Measurements from ENCODE around the gene ZFYVE26.
"Not testable (repeated sequence)": the region's sequence is repeated elsewhere in the genome, so short reads cannot be mapped to it uniquely, and the experiment has no call there.

Gene ZFYVE26

GRCh38 chr14:67729072-67729885, 87.1 kb downstream of the ZFYVE26 start:
- Histone ChIP-seq H3K27me3 (ENCODE audit: control insufficient read depth, insufficient read depth, low read length, poor library complexity, severe bottlenecking) (no peaks in the 10 kb centered on the region), H3K4me1 (ENCODE audit: control insufficient read depth, insufficient read depth, low read length) (no peaks in the 10 kb centered on the region), H3K27ac (ENCODE audit: insufficient read depth, low read depth, low read length, poor library complexity, severe bottlenecking) (no peak overlapping the region), H3K9me3 (ENCODE audit: control insufficient read depth, low read length) (no peaks in the 10 kb centered on the region), H3K36me3 (ENCODE audit: control insufficient read depth, insufficient read depth, low read length) (no peaks in the 10 kb centered on the region), H3K4me3 (ENCODE audit: insufficient read depth, low read depth, low read length) (no peak overlapping the region)
- WGBS, 2 experiments = 56 to 65% methylated on average over 21 of the region's 21 CpGs

- Histone ChIP-seq H3K4me3 (ENCODE audit: insufficient read depth, low read depth, low read length) (no peak overlapping the region), H3K4me1 (ENCODE audit: control insufficient read depth, insufficient read depth, low read length) (no peaks in the 10 kb centered on the region), H3K27ac (ENCODE audit: insufficient read depth, low read depth, low read length, poor library complexity, severe bottlenecking) (no peak overlapping the region), H3K27me3 (ENCODE audit: control insufficient read depth, insufficient read depth, low read length, poor library complexity, severe bottlenecking) (no peaks in the 10 kb centered on the region), H3K9me3 (ENCODE audit: control insufficient read depth, low read length) (no peaks in the 10 kb centered on the region), H3K36me3 (ENCODE audit: control insufficient read depth, insufficient read depth, low read length) (no peaks in the 10 kb centered on the region)
Measured at GRCh38 chr14:67728258-67728657, 88.1 kb downstream of the ZFYVE26 start.

- no peaks in the 10 kb centered on the region for H3K36me3 ChIP-seq (ENCODE audit: control insufficient read depth, insufficient read depth, low read length)
- no peak overlapping the region for H3K4me3 ChIP-seq (ENCODE audit: insufficient read depth, low read depth, low read length)
- 93 to 94% methylated on average over 7 of the region's 7 CpGs for WGBS, 2 experiments
Measured at GRCh38 chr14:67727361-67727760, 89.0 kb downstream of the ZFYVE26 start.

GRCh38 chr14:67725171-67725570, 91.2 kb downstream of the ZFYVE26 start:
- H3K4me1 ChIP-seq (ENCODE audit: control insufficient read depth, insufficient read depth, low read length) = no peaks in the 10 kb centered on the region
- no peak overlapping the region for H3K4me3 ChIP-seq (ENCODE audit: insufficient read depth, low read depth, low read length)
- no peaks in the 10 kb centered on the region for H3K36me3 ChIP-seq (ENCODE audit: control insufficient read depth, insufficient read depth, low read length)
- no peak overlapping the region for H3K27ac ChIP-seq (ENCODE audit: insufficient read depth, low read depth, low read length, poor library complexity, severe bottlenecking)
- H3K9me3 ChIP-seq (ENCODE audit: control insufficient read depth, low read length) = no peaks in the 10 kb centered on the region
- H3K27me3 ChIP-seq (ENCODE audit: control insufficient read depth, insufficient read depth, low read length, poor library complexity, severe bottlenecking) = no peaks in the 10 kb centered on the region
- 89 to 94% methylated on average over 5 of the region's 5 CpGs for WGBS, 2 experiments

More at GRCh38 chr14:67727361-67727760, 89.0 kb downstream of the ZFYVE26 start:
- Histone ChIP-seq H3K27ac (ENCODE audit: insufficient read depth, low read depth, low read length, poor library complexity, severe bottlenecking) (no peak overlapping the region), H3K27me3 (ENCODE audit: control insufficient read depth, insufficient read depth, low read length, poor library complexity, severe bottlenecking) (no peaks in the 10 kb centered on the region), H3K9me3 (ENCODE audit: control insufficient read depth, low read length) (no peaks in the 10 kb centered on the region), H3K4me1 (ENCODE audit: control insufficient read depth, insufficient read depth, low read length) (no peaks in the 10 kb centered on the region)

GRCh38 chr14:67722293-67722692, 94.1 kb downstream of the ZFYVE26 start:
- Histone ChIP-seq H3K9me3 (ENCODE audit: control insufficient read depth, low read length) (no peaks in the 10 kb centered on the region), H3K4me3 (ENCODE audit: insufficient read depth, low read depth, low read length) (no peak overlapping the region), H3K36me3 (ENCODE audit: control insufficient read depth, insufficient read depth, low read length) (no peaks in the 10 kb centered on the region), H3K27me3 (ENCODE audit: control insufficient read depth, insufficient read depth, low read length, poor library complexity, severe bottlenecking) (no peaks in the 10 kb centered on the region), H3K27ac (ENCODE audit: insufficient read depth, low read depth, low read length, poor library complexity, severe bottlenecking) (no peak overlapping the region), H3K4me1 (ENCODE audit: control insufficient read depth, insufficient read depth, low read length) (no peaks in the 10 kb centered on the region)
- WGBS, 2 experiments = 62% methylated on average over 3 of the region's 3 CpGs

GRCh38 chr14:67721875-67722274, 94.5 kb downstream of the ZFYVE26 start:
- Histone ChIP-seq H3K27me3 (ENCODE audit: control insufficient read depth, insufficient read depth, low read length, poor library complexity, severe bottlenecking) (no peaks in the 10 kb centered on the region), H3K36me3 (ENCODE audit: control insufficient read depth, insufficient read depth, low read length) (no peaks in the 10 kb centered on the region), H3K9me3 (ENCODE audit: control insufficient read depth, low read length) (no peaks in the 10 kb centered on the region), H3K4me1 (ENCODE audit: control insufficient read depth, insufficient read depth, low read length) (no peaks in the 10 kb centered on the region), H3K27ac (ENCODE audit: insufficient read depth, low read depth, low read length, poor library complexity, severe bottlenecking) (no peak overlapping the region), H3K4me3 (ENCODE audit: insufficient read depth, low read depth, low read length) (no peak overlapping the region)
- WGBS, 2 experiments = 75 to 79% methylated on average over 4 to 5 of the region's 5 CpGs

GRCh38 chr14:67719866-67720265, 96.5 kb downstream of the ZFYVE26 start:
- no peaks in the 10 kb centered on the region for H3K27me3 ChIP-seq (ENCODE audit: control insufficient read depth, insufficient read depth, low read length, poor library complexity, severe bottlenecking)
- no peak overlapping the region for H3K27ac ChIP-seq (ENCODE audit: insufficient read depth, low read depth, low read length, poor library complexity, severe bottlenecking)
- H3K9me3 ChIP-seq (ENCODE audit: control insufficient read depth, low read length) = no peaks in the 10 kb centered on the region
- no peaks in the 10 kb centered on the region for H3K36me3 ChIP-seq (ENCODE audit: control insufficient read depth, insufficient read depth, low read length)
- H3K4me1 ChIP-seq (ENCODE audit: control insufficient read depth, insufficient read depth, low read length) = no peaks in the 10 kb centered on the region
- WGBS, 2 experiments = 65 to 81% methylated on average over 1 to 2 of the region's 2 CpGs
- H3K4me3 ChIP-seq (ENCODE audit: insufficient read depth, low read depth, low read length) = no peak overlapping the region

- 88 to 91% methylated on average over 3 of the region's 3 CpGs for WGBS, 2 experiments
- not testable (repeated sequence) for H3K4me1 ChIP-seq (ENCODE audit: control insufficient read depth, insufficient read depth, low read length); H3K4me3 ChIP-seq (ENCODE audit: insufficient read depth, low read depth, low read length); H3K27me3 ChIP-seq (ENCODE audit: control insufficient read depth, insufficient read depth, low read length, poor library complexity, severe bottlenecking); H3K27ac ChIP-seq (ENCODE audit: insufficient read depth, low read depth, low read length, poor library complexity, severe bottlenecking); H3K9me3 ChIP-seq (ENCODE audit: control insufficient read depth, low read length); H3K36me3 ChIP-seq (ENCODE audit: control insufficient read depth, insufficient read depth, low read length)
Measured at GRCh38 chr14:67719385-67719784, 97.0 kb downstream of the ZFYVE26 start.

- Histone ChIP-seq H3K4me1 (ENCODE audit: control insufficient read depth, insufficient read depth, low read length) (no peaks in the 10 kb centered on the region), H3K9me3 (ENCODE audit: control insufficient read depth, low read length) (no peaks in the 10 kb centered on the region), H3K27ac (ENCODE audit: insufficient read depth, low read depth, low read length, poor library complexity, severe bottlenecking) (no peak overlapping the region), H3K4me3 (ENCODE audit: insufficient read depth, low read depth, low read length) (no peak overlapping the region), H3K36me3 (ENCODE audit: control insufficient read depth, insufficient read depth, low read length) (no peaks in the 10 kb centered on the region), H3K27me3 (ENCODE audit: control insufficient read depth, insufficient read depth, low read length, poor library complexity, severe bottlenecking) (no peaks in the 10 kb centered on the region)
- 85% methylated on average over 2 of the region's 2 CpGs for WGBS, 2 experiments
Measured at GRCh38 chr14:67718265-67718664, 98.1 kb downstream of the ZFYVE26 start.

- H3K27me3 ChIP-seq (ENCODE audit: control insufficient read depth, insufficient read depth, low read length, poor library complexity, severe bottlenecking) = no peaks in the 10 kb centered on the region
- no peaks in the 10 kb centered on the region for H3K9me3 ChIP-seq (ENCODE audit: control insufficient read depth, low read length)
- H3K4me3 ChIP-seq (ENCODE audit: insufficient read depth, low read depth, low read length) = no peak overlapping the region
- WGBS, 2 experiments = 100% methylated on average over 1 of the region's 1 CpG; no CpG with 5 or more reads in 1 of the 2 experiments
- H3K27ac ChIP-seq (ENCODE audit: insufficient read depth, low read depth, low read length, poor library complexity, severe bottlenecking) = no peak overlapping the region
- no peaks in the 10 kb centered on the region for H3K4me1 ChIP-seq (ENCODE audit: control insufficient read depth, insufficient read depth, low read length)
- no peaks in the 10 kb centered on the region for H3K36me3 ChIP-seq (ENCODE audit: control insufficient read depth, insufficient read depth, low read length)
Measured at GRCh38 chr14:67717048-67717447, 99.3 kb downstream of the ZFYVE26 start.

Data from ectodermal cell (in vitro differentiated cells).